Measurements from ENCODE around the gene ADD1. TPM values are rescaled to one million over a fixed set of nuclear protein-coding genes. Genes with fewer than 3 reads are reported as not detected.

ADD1 gene
- total RNA-seq, 4 donors from 2014 or later = 122 to 299 (median 196) TPM

DNA sequence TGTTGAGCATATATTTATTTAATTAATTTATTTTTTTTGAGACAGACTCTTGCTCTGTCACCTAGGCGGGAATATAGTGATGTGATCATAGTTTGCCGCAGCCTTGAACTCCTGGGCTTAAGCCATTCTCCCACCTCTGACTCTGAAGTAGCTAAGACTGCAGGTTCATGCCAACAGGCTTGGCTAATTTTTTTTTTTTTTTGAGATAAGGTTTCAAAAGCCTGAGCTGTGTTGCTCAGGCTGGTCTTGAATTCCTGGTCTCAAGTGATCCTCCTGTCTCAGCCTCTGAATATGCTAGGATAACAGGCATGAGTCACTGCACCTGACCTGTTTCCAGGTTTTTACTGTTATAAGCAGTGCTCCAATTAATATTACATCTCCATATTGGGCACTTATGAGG is 4.8 kb downstream of the ADD1 start:
- H3K4me1 ChIP-seq = peaks cover 57% of the 10 kb centered on the region
- DNase-seq (ENCODE audit: low spot score in 2 of 2) = no peak
- H3K9me3 ChIP-seq = no peaks in the 10 kb centered on the region
- H3K27me3 ChIP-seq = no peaks in the 10 kb centered on the region
- WGBS = 95% methylated on average over 2 of the region's 2 CpGs
- no peak overlapping the region for H3K27ac ChIP-seq
- TF ChIP-seq POLR2AphosphoS5 (IDR thresholded peaks at IDR 0.05) (no peak), POLR2A (IDR thresholded peaks at IDR 0.05) (no peak), EP300 (IDR thresholded peaks at IDR 0.05) (no peak)
- TF ChIP-seq, protein P1, sequence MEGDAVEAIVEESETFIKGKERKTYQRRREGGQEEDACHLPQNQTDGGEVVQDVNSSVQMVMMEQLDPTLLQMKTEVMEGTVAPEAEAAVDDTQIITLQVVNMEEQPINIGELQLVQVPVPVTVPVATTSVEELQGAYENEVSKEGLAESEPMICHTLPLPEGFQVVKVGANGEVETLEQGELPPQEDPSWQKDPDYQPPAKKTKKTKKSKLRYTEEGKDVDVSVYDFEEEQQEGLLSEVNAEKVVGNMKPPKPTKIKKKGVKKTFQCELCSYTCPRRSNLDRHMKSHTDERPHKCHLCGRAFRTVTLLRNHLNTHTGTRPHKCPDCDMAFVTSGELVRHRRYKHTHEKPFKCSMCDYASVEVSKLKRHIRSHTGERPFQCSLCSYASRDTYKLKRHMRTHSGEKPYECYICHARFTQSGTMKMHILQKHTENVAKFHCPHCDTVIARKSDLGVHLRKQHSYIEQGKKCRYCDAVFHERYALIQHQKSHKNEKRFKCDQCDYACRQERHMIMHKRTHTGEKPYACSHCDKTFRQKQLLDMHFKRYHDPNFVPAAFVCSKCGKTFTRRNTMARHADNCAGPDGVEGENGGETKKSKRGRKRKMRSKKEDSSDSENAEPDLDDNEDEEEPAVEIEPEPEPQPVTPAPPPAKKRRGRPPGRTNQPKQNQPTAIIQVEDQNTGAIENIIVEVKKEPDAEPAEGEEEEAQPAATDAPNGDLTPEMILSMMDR (IDR thresholded peaks at IDR 0.05) = no peak
- H3K36me3 ChIP-seq = peaks cover 1% of the 10 kb centered on the region
- no peak overlapping the region for H3K4me3 ChIP-seq

- Histone ChIP-seq H3K27me3 (no peaks in the 10 kb centered on the region), H3K4me1 (peaks cover 61% of the 10 kb centered on the region), H3K27ac (no peak overlapping the region), H3K4me3 (no peak overlapping the region), H3K9me3 (no peaks in the 10 kb centered on the region), H3K36me3 (peaks cover 8% of the 10 kb centered on the region)
- no peak for TF ChIP-seq POLR2A (IDR thresholded peaks at IDR 0.05)
- TF ChIP-seq EP300 (IDR thresholded peaks at IDR 0.05) = no peak
- TF ChIP-seq, protein P1 (IDR thresholded peaks at IDR 0.05) = no peak
- no peak for TF ChIP-seq POLR2AphosphoS5 (IDR thresholded peaks at IDR 0.05)
- DNase-seq (ENCODE audit: low spot score in 2 of 2) = no peak
- WGBS = 57% methylated on average over 9 of the region's 9 CpGs
These were observed 5.9 kb downstream of the ADD1 start for GRCh38 chr4:2849267-2850152.

- no peak for TF ChIP-seq POLR2AphosphoS5 (IDR thresholded peaks at IDR 0.05)
- TF ChIP-seq, protein P1 (IDR thresholded peaks at IDR 0.05) = no peak
- no peak for TF ChIP-seq POLR2A (IDR thresholded peaks at IDR 0.05)
- no peak for TF ChIP-seq EP300 (IDR thresholded peaks at IDR 0.05)
- DNase-seq (ENCODE audit: low spot score in 2 of 2) = no peak
- Histone ChIP-seq H3K36me3 (peaks cover 8% of the 10 kb centered on the region), H3K27me3 (no peaks in the 10 kb centered on the region), H3K9me3 (no peaks in the 10 kb centered on the region), H3K4me1 (peaks cover 44% of the 10 kb centered on the region), H3K27ac (no peak overlapping the region), H3K4me3 (no peak overlapping the region)
- WGBS = 65% methylated on average over 2 of the region's 2 CpGs
These were observed 7.5 kb downstream of the ADD1 start for GRCh38 chr4:2850966-2851798.

- peaks cover 8% of the 10 kb centered on the region for H3K36me3 ChIP-seq
- TF ChIP-seq POLR2A (IDR thresholded peaks at IDR 0.05) (no peak), EP300 (IDR thresholded peaks at IDR 0.05) (no peak), POLR2AphosphoS5 (IDR thresholded peaks at IDR 0.05) (no peak)
- TF ChIP-seq, protein P1 (IDR thresholded peaks at IDR 0.05) = no peak
- peaks cover 42% of the 10 kb centered on the region for H3K4me1 ChIP-seq
- H3K27me3 ChIP-seq = no peaks in the 10 kb centered on the region
- no peak overlapping the region for H3K4me3 ChIP-seq
- DNase-seq (ENCODE audit: low spot score in 2 of 2) = no peak
- no peak overlapping the region for H3K27ac ChIP-seq
- no peaks in the 10 kb centered on the region for H3K9me3 ChIP-seq
- WGBS = 25% methylated on average over 7 of the region's 7 CpGs
These were observed 8.9 kb downstream of the ADD1 start for GRCh38 chr4:2852481-2852921.

DNA sequence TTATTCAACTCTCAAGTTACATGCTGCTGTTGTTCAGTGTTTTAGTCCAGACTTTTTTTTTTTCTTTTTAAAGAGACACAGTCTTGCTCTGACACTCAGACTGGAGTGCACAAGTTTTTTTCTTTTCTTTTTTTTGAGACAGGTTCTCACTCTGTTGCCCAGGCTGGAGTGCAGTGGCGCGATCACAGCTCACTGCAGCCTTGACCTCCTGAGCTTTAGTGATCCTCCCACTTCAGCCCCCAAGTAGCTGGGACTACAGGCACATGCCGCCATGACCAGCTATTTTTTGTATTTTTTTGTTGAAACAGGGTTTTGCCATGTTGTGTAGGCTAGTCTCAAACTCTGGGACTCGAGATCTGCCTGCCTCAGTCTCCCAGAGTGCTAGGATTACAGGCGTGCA is 11.9 kb downstream of the ADD1 start:
- Histone ChIP-seq H3K4me1 (peaks cover 53% of the 10 kb centered on the region), H3K27me3 (no peaks in the 10 kb centered on the region), H3K4me3 (no peak overlapping the region), H3K27ac (no peak overlapping the region), H3K36me3 (peaks cover 8% of the 10 kb centered on the region), H3K9me3 (no peaks in the 10 kb centered on the region)
- WGBS = 99% methylated on average over 5 of the region's 5 CpGs
- TF ChIP-seq EP300 (IDR thresholded peaks at IDR 0.05) (no peak), POLR2AphosphoS5 (IDR thresholded peaks at IDR 0.05) (no peak), POLR2A (IDR thresholded peaks at IDR 0.05) (no peak)
- TF ChIP-seq, protein P1 (IDR thresholded peaks at IDR 0.05) = no peak
- DNase-seq (ENCODE audit: low spot score in 2 of 2) = no peak

Data from suprapubic skin (tissue), 4 donors.